Esophagus squamous epithelium (tissue), 5 donors: ENCODE results near the gene MAGI1. TPM values are rescaled to one million over a fixed set of nuclear protein-coding genes. Genes with fewer than 3 reads are reported as not detected.

Experiments used
- DNase-seq: peaks from one replicate; lab custom pipeline; 2025; lab: John Stamatoyannopoulos, UW
- H3K27ac ChIP-seq, 4 donors: fragments of 200-600 bp; sonication (generic); one replicate each; pipeline ENCODE4 v1.5.1; 2016 to 2019; ENCODE audit warnings: mild to moderate bottlenecking in 1 of 4
- H3K27me3 ChIP-seq, 4 donors: fragments of 200-600 bp; sonication (generic); 1 replicate in 3 of 4; 2 replicates in 1 of 4; pipeline versions ENCODE4 v1.5.1 to v1.6.0; 2017 to 2021; ENCODE audit warnings: antibody characterized with exemption in 1 of 4
- H3K36me3 ChIP-seq, 3 donors: fragments of 200-600 bp; sonication (generic); one replicate each; pipeline ENCODE4 v1.5.1; 2016 to 2019
- H3K4me1 ChIP-seq, 3 donors: fragments of 200-600 bp; sonication (generic); one replicate each; pipeline ENCODE4 v1.5.1; 2017 to 2019
- H3K4me3 ChIP-seq, 4 donors: fragments of 200-600 bp; sonication (generic); 1 replicate in 3 of 4; 2 replicates in 1 of 4; pipeline ENCODE4 v1.5.1; 2016 to 2019; ENCODE audit warnings: mild to moderate bottlenecking in 2 of 4, moderate library complexity in 1 of 4
- H3K9me3 ChIP-seq, 3 donors: fragments of 200-600 bp; sonication (generic); one replicate each; pipeline ENCODE4 v1.5.1; 2016 to 2019
- CTCF ChIP-seq, 6 experiments: fragments of 450-650 bp in 4 of 6; fragments of 200-600 bp in 2 of 6; sonication (generic) in 2 of 6; IDR thresholded peaks; one replicate each; pipeline ENCODE4 v1.5.1; 2016 to 2019; ENCODE audit warnings: antibody characterized with exemption in 6 of 6, mild to moderate bottlenecking in 4 of 6, moderate library complexity in 4 of 6
- POLR2A ChIP-seq, 4 donors: fragments of 450-650 bp; IDR thresholded peaks; one replicate each; pipeline ENCODE4 v1.6.1; 2017; ENCODE audit warnings: antibody characterized with exemption in 4 of 4, mild to moderate bottlenecking in 4 of 4, moderate library complexity in 3 of 4
- WGBS, 2 donors: methylation state at CpG; one replicate each; pipeline ENCODE4 v1.1.5; 2018; 5-methylcytosine and 5-hydroxymethylcytosine counted together
- intact Hi-C: fragments of 100-400 bp; cut with DNase I; formaldehyde crosslinking; loops from one replicate; pipeline ENCODE4 v1.15.0; 2022
- total RNA-seq, 4 donors: library from RNA; depleted of rRNA; stranded (reverse); fragments of >200 nt; gene quantifications; one replicate each; pipeline ENCODE4 v1.1.0, GENCODE V29; 2016
- donor health status: DM: yes; HTN: yes; CAD: no.

The MAGI1 gene
- total RNA-seq, 4 donors from 2014 or later = 12.0 to 28.2 (median 21.1) TPM

DNA sequence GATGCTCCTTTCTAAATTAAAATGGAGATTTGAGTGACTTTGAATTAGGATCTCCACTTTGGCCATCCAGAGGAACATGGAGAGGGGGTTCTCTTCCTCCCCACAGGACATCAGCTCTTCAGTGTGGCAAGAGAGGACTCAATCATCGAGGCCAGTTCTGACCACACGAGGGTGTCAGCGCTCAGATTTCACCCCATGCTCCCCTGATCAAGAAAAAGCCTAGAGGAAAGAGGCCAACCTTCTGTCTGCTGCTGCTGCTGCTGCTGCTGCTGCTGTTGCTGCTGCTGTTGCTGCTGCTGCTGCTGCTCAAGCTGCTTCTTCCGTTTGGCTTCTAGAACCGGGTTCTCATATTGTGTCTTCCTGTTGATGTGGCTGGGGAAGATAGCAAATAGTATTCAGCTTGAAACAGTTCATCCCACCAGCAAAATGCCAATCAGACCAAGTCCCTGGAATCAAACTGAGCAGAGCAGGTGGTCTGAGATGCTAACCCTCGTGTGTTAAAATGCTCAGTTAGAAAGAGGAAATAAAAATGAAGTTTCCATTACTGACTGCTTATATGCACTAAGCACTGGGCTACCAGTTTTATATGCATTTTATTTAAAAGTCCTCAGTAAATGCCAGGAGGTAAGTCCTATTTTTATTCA is 599.0 kb downstream of the MAGI1 start:
- H3K4me1 ChIP-seq = no peaks in the 10 kb centered on the region
- no peaks in the 10 kb centered on the region for H3K27me3 ChIP-seq
- peaks cover 0 to 39% (median 0%) of the 10 kb centered on the region in 3 donors for H3K36me3 ChIP-seq
- no peak overlapping the region for H3K4me3 ChIP-seq
- no peaks in the 10 kb centered on the region for H3K9me3 ChIP-seq
- intact Hi-C loops = loop anchor here (10.0 kb wide), 1 partner anchor 285 kb away; no protein-coding TSS in a partner anchor
- DNase-seq = no peak
- H3K27ac ChIP-seq = no peak overlapping the region
- WGBS, 2 donors = 14 to 28% methylated on average over 2 to 6 of the region's 6 CpGs
- TF ChIP-seq CTCF (IDR thresholded peaks at IDR 0.05) (peak in 5 of 6 experiments; percentile 26 to 64 (median 41)), POLR2A (IDR thresholded peaks at IDR 0.05) (no peak)

- intact Hi-C loops = loop anchor here (10.0 kb wide), 1 partner anchor 286 kb away; no protein-coding TSS in a partner anchor
- TF ChIP-seq CTCF (IDR thresholded peaks at IDR 0.05) (no peak), POLR2A (IDR thresholded peaks at IDR 0.05) (no peak)
- DNase-seq = no peak
- Histone ChIP-seq H3K4me1 (no peaks in the 10 kb centered on the region), H3K4me3 (no peak overlapping the region), H3K36me3 (peaks cover 0 to 49% (median 0%) of the 10 kb centered on the region in 3 donors), H3K27ac (no peak overlapping the region), H3K9me3 (no peaks in the 10 kb centered on the region), H3K27me3 (no peaks in the 10 kb centered on the region)
- 79 to 100% methylated on average over 1 of the region's 1 CpG for WGBS, 2 donors
Observed at GRCh38 chr3:65438612-65439011, 600.1 kb downstream of the MAGI1 start.

DNA sequence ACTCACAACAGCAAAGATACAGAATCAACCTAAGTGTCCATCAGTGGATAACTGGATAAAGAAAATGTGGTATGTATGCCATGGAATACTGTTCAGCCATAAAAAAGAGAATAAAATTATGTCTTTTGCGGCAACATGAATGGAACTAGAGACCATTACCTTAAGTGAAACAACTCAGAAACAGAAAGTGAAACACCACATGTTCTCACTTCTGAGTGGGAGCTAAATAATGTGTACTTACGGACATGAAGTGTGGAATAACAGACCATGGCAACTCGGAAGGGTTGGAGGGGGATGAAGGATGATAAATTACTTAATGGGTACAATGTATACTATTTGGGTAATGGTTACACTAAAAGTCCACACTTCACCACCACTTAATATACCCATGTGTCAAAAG is 600.6 kb downstream of the MAGI1 start:
- 81 to 96% methylated on average over 3 of the region's 3 CpGs for WGBS, 2 donors
- Histone ChIP-seq H3K27ac (no peak overlapping the region), H3K27me3 (no peaks in the 10 kb centered on the region), H3K9me3 (no peaks in the 10 kb centered on the region), H3K4me1 (no peaks in the 10 kb centered on the region), H3K4me3 (no peak overlapping the region), H3K36me3 (peaks cover 0 to 54% (median 0%) of the 10 kb centered on the region in 3 donors)
- intact Hi-C loops = loop anchor here (10.0 kb wide), 1 partner anchor 287 kb away; no protein-coding TSS in a partner anchor
- TF ChIP-seq POLR2A (IDR thresholded peaks at IDR 0.05) (no peak), CTCF (IDR thresholded peaks at IDR 0.05) (no peak)
- DNase-seq = no peak

DNA sequence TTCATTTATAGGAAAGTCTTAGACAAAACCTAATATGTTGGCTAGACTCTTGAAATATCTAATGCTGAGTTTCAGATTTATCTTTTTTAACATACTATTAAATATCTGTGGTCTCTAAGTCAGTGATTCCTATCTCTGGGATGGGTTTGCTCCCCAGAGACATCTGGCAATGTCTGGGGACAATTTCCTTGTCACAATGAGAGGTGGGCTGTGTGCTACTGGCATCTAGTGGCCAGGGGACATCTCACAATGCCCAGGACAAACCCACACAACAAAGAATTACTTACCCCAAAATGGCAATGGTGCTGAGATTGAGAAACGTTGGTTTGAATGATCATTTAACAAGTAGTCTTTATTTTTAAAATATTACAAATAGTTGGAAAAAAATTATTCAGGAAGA is 602.1 kb downstream of the MAGI1 start:
- 40 to 42% methylated on average over 1 of the region's 1 CpG for whole genome bisulfite sequencing, 2 donors
- intact Hi-C loops = loop anchor here (10.0 kb wide), 1 partner anchor 288 kb away; no protein-coding TSS in a partner anchor
- peaks cover 0 to 65% (median 0%) of the 10 kb centered on the region in 3 donors for H3K36me3 ChIP-seq
- H3K4me3 ChIP-seq = no peak overlapping the region
- no peaks in the 10 kb centered on the region for H3K9me3 ChIP-seq
- no peaks in the 10 kb centered on the region for H3K4me1 ChIP-seq
- DNase-seq = no peak
- TF ChIP-seq CTCF (IDR thresholded peaks at IDR 0.05) = peak in 2 of 6 experiments; percentile 9 to 36
- TF ChIP-seq POLR2A (IDR thresholded peaks at IDR 0.05) = no peak
- no peak overlapping the region for H3K27ac ChIP-seq
- H3K27me3 ChIP-seq = no peaks in the 10 kb centered on the region

- TF ChIP-seq POLR2A (IDR thresholded peaks at IDR 0.05) = no peak
- TF ChIP-seq CTCF (IDR thresholded peaks at IDR 0.05) = no peak
- Histone ChIP-seq H3K27ac (no peak overlapping the region), H3K9me3 (no peaks in the 10 kb centered on the region), H3K27me3 (no peaks in the 10 kb centered on the region), H3K4me1 (no peaks in the 10 kb centered on the region), H3K36me3 (peaks cover 0 to 87% (median 0%) of the 10 kb centered on the region in 3 donors), H3K4me3 (no peak overlapping the region)
- intact Hi-C loops = loop anchor here (10.0 kb wide), 1 partner anchor 291 kb away; no protein-coding TSS in a partner anchor
- no peak for DNase-seq
- WGBS, 2 donors = 80 to 90% methylated on average over 5 of the region's 5 CpGs
Observed at GRCh38 chr3:65433480-65433879, 605.2 kb downstream of the MAGI1 start.
